Lower leg skin (tissue), 4 donors: Measurements from ENCODE around the gene WAC. TPM values are rescaled to one million over a fixed set of nuclear protein-coding genes. Genes with fewer than 3 reads are reported as not detected.

Experiments
- DNase-seq, 2 donors: peaks; one replicate each; pipeline ENCODE4 v3.0.0-alpha.2; 2019; ENCODE audit warnings: low spot score in 2 of 2
- H3K4me3 ChIP-seq: fragments of 200-600 bp; sonication (generic); 2 replicates; pipeline ENCODE4 v1.5.1; 2017; ENCODE audit warnings: mild to moderate bottlenecking, low read depth; ENCODE audit not compliant: poor library complexity, severe bottlenecking
- POLR2A ChIP-seq, 2 donors: fragments of 450-650 bp; IDR thresholded peaks; one replicate each; pipeline ENCODE4 v1.6.1; 2016 to 2017; ENCODE audit warnings: antibody characterized with exemption in 2 of 2, mild to moderate bottlenecking in 1 of 2, moderate library complexity in 1 of 2
- WGBS, 2 donors: methylation state at CpG; one replicate each; pipeline ENCODE4 v1.1.5; 2018; 5-methylcytosine and 5-hydroxymethylcytosine counted together
- intact Hi-C: fragments of 100-400 bp; cut with DNase I; formaldehyde crosslinking; loops from one replicate; pipeline ENCODE4 v1.15.0; 2023; ENCODE audit warnings: low total_unique reads
- total RNA-seq, 4 donors: library from RNA; depleted of rRNA; stranded (reverse); fragments of >200 nt; gene quantifications; one replicate each; pipeline ENCODE4 v1.1.0, GENCODE V29; 2016
- TF ChIP-seq, protein P1 (sequence below), 3 donors: fragments of 450-650 bp; IDR thresholded peaks; one replicate each; pipeline ENCODE4 v1.5.1; 2016; ENCODE audit warnings: antibody characterized with exemption in 3 of 3, mild to moderate bottlenecking in 3 of 3, moderate library complexity in 2 of 3

The WAC gene
- total RNA-seq, 4 donors from 2014 or later, result 86.2 to 139 (median 92.9) TPM

DNA sequence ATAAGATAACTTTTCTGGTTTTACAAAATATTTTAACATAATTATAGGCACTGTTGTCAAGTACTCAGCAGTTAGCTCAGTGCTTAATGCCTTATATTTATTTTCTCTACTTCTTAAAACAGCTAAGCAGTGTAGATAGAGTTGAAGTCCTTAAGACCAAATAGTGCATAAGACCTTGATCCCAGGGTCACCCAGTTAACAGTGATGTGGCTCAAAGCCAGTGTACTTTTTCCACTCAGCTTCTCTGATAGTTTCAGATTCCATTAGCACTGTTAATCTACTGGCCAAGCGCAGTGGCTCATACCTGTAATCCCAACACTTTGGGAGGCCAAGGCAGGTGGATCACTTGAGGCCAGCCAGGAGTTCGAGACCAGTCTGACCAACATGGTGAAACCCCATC lies 83.6 kb downstream of the WAC start:
- intact Hi-C loops, result no loop called here
- H3K4me3 ChIP-seq, result no peak overlapping the region
- DNase-seq, result no peak
- TF ChIP-seq, protein P1, sequence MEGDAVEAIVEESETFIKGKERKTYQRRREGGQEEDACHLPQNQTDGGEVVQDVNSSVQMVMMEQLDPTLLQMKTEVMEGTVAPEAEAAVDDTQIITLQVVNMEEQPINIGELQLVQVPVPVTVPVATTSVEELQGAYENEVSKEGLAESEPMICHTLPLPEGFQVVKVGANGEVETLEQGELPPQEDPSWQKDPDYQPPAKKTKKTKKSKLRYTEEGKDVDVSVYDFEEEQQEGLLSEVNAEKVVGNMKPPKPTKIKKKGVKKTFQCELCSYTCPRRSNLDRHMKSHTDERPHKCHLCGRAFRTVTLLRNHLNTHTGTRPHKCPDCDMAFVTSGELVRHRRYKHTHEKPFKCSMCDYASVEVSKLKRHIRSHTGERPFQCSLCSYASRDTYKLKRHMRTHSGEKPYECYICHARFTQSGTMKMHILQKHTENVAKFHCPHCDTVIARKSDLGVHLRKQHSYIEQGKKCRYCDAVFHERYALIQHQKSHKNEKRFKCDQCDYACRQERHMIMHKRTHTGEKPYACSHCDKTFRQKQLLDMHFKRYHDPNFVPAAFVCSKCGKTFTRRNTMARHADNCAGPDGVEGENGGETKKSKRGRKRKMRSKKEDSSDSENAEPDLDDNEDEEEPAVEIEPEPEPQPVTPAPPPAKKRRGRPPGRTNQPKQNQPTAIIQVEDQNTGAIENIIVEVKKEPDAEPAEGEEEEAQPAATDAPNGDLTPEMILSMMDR (IDR thresholded peaks at IDR 0.05), result no peak
- no peak for TF ChIP-seq POLR2A (IDR thresholded peaks at IDR 0.05)
- WGBS, 2 donors, result 91 to 100% methylated on average over 2 of the region's 2 CpGs

GRCh38 chr10:28619455-28619854 lies 86.5 kb downstream of the WAC start:
- WGBS, 2 donors, result 78 to 88% methylated on average over 4 of the region's 4 CpGs
- intact Hi-C loops, result no loop called here
- TF ChIP-seq, protein P1 (IDR thresholded peaks at IDR 0.05), result no peak
- no peak for TF ChIP-seq POLR2A (IDR thresholded peaks at IDR 0.05)
- DNase-seq, result no peak
- H3K4me3 ChIP-seq, result no peak overlapping the region

- TF ChIP-seq, protein P1 (IDR thresholded peaks at IDR 0.05), result no peak
- TF ChIP-seq POLR2A (IDR thresholded peaks at IDR 0.05), result no peak
- no peak for DNase-seq
- intact Hi-C loops, result loop anchor here (10.0 kb wide), 1 partner anchor 185 kb away; no protein-coding TSS in a partner anchor
- no peak overlapping the region for H3K4me3 ChIP-seq
- 67 to 68% methylated on average over 2 of the region's 2 CpGs for WGBS, 2 donors
Measured at GRCh38 chr10:28620251-28620650, 87.3 kb downstream of the WAC start.

DNA sequence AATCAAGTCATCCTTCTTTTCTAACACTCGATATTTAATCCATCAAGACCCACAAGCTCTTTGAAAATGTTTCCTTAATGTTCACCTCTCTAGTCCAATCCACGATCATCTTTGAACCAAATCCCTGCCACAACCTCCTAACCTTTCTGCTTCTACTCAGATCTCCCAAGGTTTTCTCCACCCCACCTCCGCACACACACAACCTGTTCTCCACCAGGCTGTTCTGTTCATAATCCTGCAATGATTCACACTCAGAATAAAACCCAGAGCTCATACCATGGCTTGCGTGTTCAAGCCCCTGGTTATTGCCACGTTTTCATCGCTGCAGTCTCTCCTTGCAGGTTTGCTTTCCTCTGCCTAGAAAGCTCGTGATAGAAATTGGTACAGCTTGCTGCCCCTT lies 90.6 kb downstream of the WAC start:
- H3K4me3 ChIP-seq, result no peak overlapping the region
- WGBS, 2 donors, result 83 to 85% methylated on average over 7 of the region's 7 CpGs
- TF ChIP-seq, protein P1 (IDR thresholded peaks at IDR 0.05), result no peak
- TF ChIP-seq POLR2A (IDR thresholded peaks at IDR 0.05), result no peak
- DNase-seq, result no peak
- intact Hi-C loops, result loop anchor here (10.0 kb wide), 1 partner anchor 189 kb away; no protein-coding TSS in a partner anchor

- intact Hi-C loops, result loop anchor here (10.0 kb wide), 1 partner anchor 190 kb away; no protein-coding TSS in a partner anchor
- TF ChIP-seq POLR2A (IDR thresholded peaks at IDR 0.05), result no peak
- TF ChIP-seq, protein P1 (IDR thresholded peaks at IDR 0.05), result no peak
- 68 to 74% methylated on average over 3 of the region's 3 CpGs for WGBS, 2 donors
- H3K4me3 ChIP-seq, result no peak overlapping the region
- DNase-seq, result no peak
Measured at GRCh38 chr10:28624351-28624750, 91.4 kb downstream of the WAC start.

DNA sequence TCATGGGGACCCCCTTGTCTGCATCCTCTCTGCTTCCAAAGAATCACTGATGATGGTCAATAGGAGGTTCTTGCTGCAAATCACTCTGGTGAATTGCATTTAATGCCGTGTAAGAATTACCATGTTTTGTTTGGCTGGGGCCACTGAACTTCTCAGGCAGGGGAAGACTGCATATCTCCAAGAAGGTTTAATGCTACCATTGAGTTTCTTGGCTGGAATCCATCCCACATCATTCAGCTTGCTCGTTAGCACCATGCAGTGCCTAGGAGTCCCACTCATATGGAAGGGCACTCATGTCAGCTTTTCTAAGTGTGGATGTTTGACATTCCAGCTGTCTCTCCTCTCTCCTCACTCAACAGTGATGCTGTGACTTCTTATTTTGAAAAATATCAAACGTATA lies 94.2 kb downstream of the WAC start:
- DNase-seq, result no peak
- H3K4me3 ChIP-seq, result no peak overlapping the region
- TF ChIP-seq POLR2A (IDR thresholded peaks at IDR 0.05), result no peak
- TF ChIP-seq, protein P1 (IDR thresholded peaks at IDR 0.05), result no peak
- WGBS, 2 donors, result 42 to 63% methylated on average over 3 of the region's 3 CpGs
- intact Hi-C loops, result loop anchor here (10.0 kb wide), 1 partner anchor 192 kb away; no protein-coding TSS in a partner anchor
